ENCODE data around the gene GALNT14.

Gene GALNT14

DNA sequence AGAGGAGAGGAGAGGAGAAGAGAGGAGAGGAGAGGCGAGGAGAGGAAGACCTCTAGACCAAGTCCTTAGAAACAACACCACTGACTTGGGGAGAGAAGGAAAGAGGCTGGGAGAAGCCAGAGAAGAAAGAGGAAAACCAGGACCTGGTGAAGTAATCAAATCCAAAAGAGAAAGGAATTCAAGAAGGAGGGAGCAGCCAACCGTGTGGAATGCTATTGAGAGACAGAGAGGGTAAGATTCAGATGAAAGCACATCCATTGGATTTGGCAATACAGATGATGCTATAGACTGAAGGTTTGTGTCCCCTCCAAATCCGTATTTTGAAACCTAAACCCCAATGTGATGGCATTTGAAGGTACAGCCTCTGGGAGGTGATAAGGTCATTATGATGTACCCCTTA lies 50.7 kb downstream of the GALNT14 start:
- DNase-seq: no peak

DNA sequence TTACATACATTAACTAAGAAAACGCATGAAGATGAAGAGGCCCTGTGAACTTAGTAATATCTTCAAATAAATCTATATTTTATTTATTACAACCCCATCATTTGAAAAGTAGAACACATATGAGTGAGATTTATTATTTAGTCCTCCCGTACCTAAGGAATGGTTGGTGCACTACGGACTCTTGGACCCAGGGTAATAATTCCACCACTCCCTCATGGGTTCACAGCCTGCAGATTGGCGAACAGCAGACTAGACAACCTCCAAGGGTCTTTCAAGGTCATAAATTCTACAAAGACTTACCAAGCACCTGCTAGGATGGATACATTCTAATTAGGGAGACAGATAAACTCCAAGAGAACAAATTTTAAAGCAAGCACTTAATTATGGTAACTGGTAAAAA lies 51.6 kb downstream of the GALNT14 start:
- no peak for DNase-seq

DNA sequence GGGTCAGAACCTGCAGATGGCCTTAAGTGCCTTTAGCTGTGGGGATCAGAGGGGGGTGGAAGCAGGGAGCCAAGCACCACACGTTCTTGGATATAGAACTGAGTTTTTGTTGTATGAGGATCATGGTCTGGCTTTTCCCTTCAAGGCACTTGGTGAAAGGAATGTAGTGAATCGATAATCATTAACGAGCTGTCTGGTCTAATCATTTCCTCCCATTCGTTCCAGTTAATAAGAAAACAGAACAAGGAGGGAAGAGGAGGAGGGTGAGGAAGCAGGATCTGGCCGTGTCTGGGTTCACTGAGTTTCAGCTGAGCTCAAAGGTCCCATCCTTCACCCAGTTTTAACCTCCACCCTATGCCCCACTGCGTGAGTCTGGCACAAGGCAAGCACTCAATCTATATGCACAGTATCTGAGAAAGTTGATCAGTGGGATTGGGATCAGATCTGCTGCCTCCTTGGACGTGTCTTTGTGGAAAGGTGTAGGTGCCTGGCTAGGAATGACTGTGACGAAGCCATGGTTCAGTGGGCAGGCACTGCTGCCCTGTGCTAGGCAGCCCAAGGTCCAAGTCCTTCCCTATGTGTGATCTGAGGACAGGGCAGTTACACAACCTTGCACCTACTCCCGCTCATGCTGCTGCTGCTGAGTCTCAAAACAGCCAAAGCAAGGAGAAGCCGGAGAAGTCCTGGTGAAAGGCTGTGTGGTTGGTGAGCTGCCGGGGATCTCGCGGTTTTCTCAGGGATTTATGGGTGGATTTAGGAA lies 54.8 kb downstream of the GALNT14 start:
- DNase-seq: no peak

DNA sequence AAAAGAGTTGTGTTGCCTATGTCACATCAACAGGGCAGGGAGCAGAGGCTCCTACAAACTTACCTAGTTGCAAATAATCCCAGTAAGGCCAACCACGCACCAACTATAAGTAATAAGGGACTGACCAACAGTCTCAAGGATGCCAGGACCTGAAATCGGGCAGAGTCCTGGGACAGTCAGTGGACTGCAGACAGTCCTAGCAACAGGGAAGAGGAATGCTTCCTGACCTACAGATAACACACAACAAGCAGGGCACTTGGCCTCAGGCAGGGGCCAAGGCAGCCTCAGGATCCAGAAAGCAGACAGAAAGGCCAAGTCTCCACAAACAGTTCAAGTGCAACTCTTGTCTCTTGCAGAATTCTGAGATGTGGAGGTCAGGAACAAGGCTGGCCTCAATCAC lies 56.2 kb downstream of the GALNT14 start:
- DNase-seq: no peak

DNA sequence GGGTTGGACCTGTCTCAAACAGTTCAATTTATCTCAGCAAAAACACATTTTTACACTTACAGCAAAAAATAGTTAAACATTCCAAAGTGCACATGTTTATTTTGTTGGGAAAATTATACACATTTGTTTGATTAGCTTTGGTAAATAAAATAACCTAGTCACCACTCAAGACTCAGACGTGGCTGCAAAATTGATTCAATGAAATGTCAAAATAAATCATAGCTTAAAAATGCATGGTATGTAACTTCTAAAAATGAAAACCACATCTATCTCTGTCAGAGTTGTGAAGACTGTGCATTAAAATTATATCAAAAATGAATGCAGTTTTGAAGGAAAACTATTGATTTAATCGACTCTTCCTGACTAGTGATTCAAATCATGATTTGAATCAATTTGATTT lies 56.7 kb downstream of the GALNT14 start:
- DNase-seq: no peak

DNA sequence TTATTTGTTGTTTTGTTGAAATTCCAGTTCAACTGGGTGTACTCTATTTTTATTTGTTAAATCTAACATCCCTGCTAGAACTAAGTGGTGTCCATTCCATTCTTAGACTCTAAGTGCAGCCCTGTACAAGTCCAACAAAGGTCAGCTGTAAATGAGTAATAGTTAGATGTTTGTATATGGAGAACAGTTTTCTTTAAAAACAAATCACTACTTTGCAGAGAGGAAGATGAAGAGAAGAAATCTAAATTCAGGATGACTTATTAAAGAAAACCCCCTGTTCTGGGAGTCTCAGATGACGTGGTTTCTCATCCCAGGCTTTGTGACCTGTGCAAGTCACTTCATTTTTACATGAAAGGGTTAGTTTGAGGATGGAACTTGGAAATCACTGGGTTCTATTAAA lies 57.9 kb downstream of the GALNT14 start:
- DNase-seq: no peak

DNA sequence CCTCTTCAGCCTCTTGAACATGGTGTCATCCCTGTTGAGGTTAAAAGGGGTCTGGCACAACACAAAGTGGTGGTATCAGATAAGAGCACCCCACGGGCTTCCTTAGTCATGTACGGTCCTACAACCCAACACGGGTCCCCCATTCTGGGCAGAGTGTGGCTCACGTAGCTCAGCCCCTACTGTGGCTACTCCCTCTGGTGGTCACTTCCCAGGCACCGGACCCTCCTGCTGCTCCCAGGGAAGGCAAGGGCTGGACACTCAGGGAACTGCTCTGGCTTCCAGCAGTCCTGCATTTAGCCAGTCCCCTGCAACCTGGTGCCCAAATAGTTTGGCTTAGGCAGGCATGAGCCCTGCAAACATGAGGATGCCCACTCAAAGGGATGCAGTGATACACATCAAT lies 58.6 kb downstream of the GALNT14 start:
- DNase-seq: no peak

DNA sequence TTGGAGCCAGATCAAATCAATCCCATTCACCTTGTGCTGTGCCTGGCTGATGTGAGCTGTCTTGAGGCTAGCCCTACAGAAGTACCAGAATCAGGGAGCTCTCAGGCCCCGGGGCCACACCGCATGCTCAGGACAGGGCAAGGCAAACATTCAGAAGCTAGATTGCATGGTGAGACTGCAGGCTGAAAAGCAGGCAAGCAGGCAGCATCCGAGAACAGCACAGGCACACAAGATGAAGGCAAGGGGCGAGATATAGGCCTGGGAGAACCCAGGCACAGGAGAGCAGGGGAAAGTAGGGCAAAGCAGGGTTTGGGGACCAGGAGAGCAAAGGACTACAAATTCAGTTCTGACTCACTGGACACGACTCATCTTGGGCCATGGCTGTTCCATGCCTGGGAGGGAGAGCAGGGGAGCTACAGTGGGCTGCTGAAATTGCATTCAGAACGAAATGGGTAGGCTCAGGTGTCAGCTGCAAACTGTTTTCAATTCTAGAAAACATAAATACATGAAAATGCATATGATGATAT lies 59.6 kb downstream of the GALNT14 start:
- no peak for DNase-seq

DNA sequence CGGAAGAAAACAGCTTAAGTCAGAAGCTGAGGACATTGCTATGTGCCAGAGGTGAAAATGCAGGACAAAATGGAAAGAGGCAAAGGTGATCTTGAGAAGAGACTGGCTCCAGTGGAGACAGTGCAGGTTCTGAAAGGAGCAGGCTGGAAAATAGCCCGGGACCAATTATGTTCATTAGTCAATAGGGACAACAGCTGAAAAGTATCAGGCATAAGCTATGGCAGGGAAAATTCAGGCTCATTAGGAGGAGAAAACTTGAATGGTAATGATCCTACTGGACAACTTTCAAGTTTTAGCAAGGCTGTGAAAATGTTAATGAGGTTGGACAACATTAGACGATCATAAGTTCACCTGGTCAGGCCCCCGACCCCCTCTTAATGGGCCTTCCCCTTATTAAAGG lies 60.2 kb downstream of the GALNT14 start:
- DNase-seq: no peak

DNA sequence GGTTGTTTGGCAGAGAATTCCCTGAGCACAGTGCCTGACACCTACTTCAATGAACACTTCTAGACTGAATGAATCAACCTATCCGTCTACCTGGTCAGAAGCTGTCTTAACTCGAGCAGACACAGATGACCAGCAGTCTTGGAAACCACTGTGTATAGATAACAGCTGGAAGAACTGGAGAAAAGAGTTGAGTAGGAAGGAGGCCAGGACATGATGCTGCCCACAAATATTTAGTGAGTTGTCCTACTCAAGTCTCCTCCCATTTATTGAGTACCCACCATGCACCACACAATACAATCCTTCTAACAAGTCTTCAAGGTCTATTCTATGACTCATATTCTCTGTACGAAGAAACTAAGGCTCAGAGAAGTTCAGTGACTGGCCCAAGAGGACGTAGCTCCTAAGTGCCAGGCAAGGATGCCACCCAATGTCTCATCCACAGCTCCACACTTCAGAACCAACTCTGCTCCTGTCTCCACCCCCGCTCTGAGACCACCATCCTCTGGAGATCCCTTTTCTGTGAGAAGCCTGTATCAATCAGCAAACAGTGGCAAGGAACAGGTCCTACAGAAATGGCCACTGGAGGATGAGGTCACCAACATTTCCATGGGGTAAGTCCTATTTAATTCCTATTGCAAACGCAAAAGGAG lies 62.2 kb downstream of the GALNT14 start:
- DNase-seq: no peak

GRCh38 chr2:31075431-31075830 lies 62.8 kb downstream of the GALNT14 start:
- DNase-seq: no peak

GRCh38 chr2:31071741-31072140 lies 66.5 kb downstream of the GALNT14 start:
- DNase-seq: no peak

- no peak for DNase-seq
Observed at GRCh38 chr2:31070339-31071125, 67.7 kb downstream of the GALNT14 start.

- no peak for DNase-seq
Observed at GRCh38 chr2:31069643-31070325, 68.5 kb downstream of the GALNT14 start.

GRCh38 chr2:31067259-31067658 lies 71.0 kb downstream of the GALNT14 start:
- DNase-seq: peak in 5 of 51 donors; percentile 5 to 40 (median 17)

DNA sequence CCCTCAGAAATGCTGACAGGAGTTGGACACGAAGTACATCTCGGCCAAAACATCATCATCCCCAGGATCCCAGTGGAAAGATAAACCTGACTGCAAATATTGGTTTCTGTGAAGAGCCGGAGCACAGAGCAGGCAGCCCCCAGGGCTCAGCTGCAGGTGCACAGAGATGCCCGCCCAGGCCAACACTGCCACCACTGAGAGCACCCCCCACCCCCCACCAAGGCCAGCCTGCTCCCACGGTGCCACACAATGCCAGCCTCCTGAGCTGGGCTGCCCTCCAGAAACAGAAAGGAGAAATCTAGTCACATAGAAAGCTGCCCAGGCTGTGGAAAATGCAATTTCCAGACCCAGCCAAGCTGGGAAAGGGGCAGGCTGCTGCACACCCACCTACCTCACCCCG lies 71.7 kb downstream of the GALNT14 start:
- DNase-seq: peak in 13 of 51 donors; percentile 6 to 57 (median 17)

- DNase-seq: no peak
Observed at GRCh38 chr2:31066086-31066485, 72.2 kb downstream of the GALNT14 start.

DNA sequence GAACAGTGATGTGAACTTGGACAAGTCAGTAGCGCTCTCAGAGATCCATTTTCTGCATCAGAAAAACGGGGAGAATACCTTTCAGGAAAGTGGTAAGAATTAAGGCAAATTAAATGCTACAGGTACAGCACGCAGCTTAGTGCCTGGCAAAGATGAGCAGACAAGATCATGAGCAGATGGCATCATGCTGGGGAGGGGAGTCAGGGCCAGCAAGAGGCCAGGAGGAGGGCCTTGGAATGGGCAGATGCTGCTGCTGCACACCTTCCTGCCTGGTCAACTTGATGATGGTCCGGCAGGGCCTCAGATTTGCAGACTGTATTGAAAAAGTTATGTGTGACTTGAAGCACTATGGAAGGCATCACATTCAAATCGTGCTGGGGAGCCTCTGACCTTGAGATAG lies 72.9 kb downstream of the GALNT14 start:
- no peak for DNase-seq

DNA sequence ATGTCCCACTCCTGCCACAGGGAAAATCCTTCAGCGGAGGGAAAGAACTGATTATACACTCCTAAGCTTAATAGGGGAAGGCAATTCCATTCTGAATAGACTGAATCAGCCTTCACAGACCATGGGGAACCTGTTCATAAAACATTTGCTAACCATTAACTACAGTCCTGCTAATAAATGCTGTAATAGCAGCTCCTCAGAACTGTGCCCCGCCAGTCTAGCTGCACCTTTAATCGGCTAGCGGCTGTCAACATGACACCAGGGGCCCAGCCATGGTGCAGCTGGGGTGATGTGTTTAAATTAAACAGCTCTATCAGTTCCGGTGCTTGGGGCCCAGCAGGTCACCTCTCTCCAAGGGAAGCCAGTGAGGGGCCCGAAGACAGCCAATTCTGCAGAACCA lies 77.8 kb downstream of the GALNT14 start:
- no peak for DNase-seq

GRCh38 chr2:31058096-31059035 lies 79.9 kb downstream of the GALNT14 start:
- no peak for DNase-seq

DNA sequence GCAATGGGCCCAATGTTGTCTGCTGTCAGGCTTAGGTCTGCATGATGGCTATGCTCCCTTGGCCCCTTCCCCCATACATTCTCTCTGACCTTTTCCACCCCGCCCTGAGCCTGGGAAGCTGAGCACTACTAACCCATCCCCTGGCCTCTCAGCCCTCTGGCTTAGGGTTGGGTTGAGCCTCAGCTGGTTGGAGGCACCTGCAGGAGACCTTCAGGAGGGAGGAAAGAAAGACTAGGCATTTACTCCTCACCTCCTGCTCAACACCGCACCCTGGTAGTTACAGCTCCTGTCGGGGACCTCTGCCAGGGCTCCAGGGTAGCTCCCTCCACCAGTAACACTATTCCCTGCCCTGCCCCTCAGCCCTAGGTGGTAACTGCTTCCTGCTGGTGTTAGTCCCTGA lies 80.5 kb downstream of the GALNT14 start:
- DNase-seq: no peak
